GM21529 (cell line): ENCODE data around the gene CACNA2D1.

Experiments used
- ATAC-seq: cut with Tn5 transposase; IDR thresholded peaks from one replicate; pipeline ENCODE4 v1.9.1; 2021; ENCODE audit not compliant: unreplicated experiment

The CACNA2D1 gene

DNA sequence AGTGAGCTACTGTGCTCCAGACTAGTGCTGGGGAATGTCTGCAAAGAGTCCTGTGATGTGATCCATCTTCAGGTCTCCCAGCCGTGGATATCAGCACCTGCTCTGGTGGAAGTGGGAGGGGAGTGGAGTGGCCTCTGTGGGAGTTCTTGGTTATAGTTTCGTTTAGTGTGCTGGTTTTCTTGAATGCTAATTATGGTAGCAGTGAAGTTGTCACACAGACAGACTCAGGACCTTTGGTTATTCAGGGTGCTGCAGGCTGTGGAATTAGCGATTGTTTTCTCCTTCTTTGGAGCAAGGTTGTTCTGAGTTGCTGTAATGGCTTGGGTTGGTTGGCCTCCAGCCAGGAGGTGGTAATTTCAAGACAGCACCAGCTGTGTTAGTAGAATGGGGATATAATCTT, 541.0 kb downstream of the CACNA2D1 start:
- no peak for ATAC-seq
